EH (cell line): Measurements from ENCODE around the gene ENDOV.

Experiments used
- DNase-seq: peaks from one replicate; pipeline ENCODE4 v3.0.0-alpha.2; 2015; ENCODE audit warnings: low read depth

The ENDOV gene

GRCh38 chr17:80414803-80415625 is at the start of gene ENDOV:
Gene ENDOV, plus strand, starts transcription at chr17:80415167. Its CDS starts 28 bp downstream, at chr17:80415195.
- peak; percentile 92 for DNase-seq

- DNase-seq: no peak
Observed at GRCh38 chr17:80365983-80366382, 49.0 kb upstream of the ENDOV start.

GRCh38 chr17:80367503-80367902 is 47.5 kb upstream of the ENDOV start:
- no peak for DNase-seq

GRCh38 chr17:80371196-80371595 is 43.8 kb upstream of the ENDOV start:
- no peak for DNase-seq

GRCh38 chr17:80372456-80372855 is 42.5 kb upstream of the ENDOV start:
- no peak for DNase-seq

- DNase-seq: no peak
Observed at GRCh38 chr17:80372922-80373570, 41.9 kb upstream of the ENDOV start.

GRCh38 chr17:80374039-80374731 is 40.8 kb upstream of the ENDOV start:
- no peak for DNase-seq

- no peak for DNase-seq
Observed at GRCh38 chr17:80374732-80375585, 40.0 kb upstream of the ENDOV start.

GRCh38 chr17:80376531-80376930 is 38.4 kb upstream of the ENDOV start:
- DNase-seq: no peak

GRCh38 chr17:80377798-80378197 is 37.2 kb upstream of the ENDOV start:
- no peak for DNase-seq

GRCh38 chr17:80379348-80379747 is 35.6 kb upstream of the ENDOV start:
- no peak for DNase-seq

- DNase-seq: no peak
Observed at GRCh38 chr17:80380068-80380467, 34.9 kb upstream of the ENDOV start.

GRCh38 chr17:80380555-80381002 is 34.4 kb upstream of the ENDOV start:
- no peak for DNase-seq

- DNase-seq: no peak
Observed at GRCh38 chr17:80381416-80381923, 33.5 kb upstream of the ENDOV start.

GRCh38 chr17:80382446-80382845 is 32.5 kb upstream of the ENDOV start:
- DNase-seq: no peak

GRCh38 chr17:80382956-80383355 is 32.0 kb upstream of the ENDOV start:
- DNase-seq: no peak

GRCh38 chr17:80384078-80384960 is 30.6 kb upstream of the ENDOV start:
- DNase-seq: no peak

GRCh38 chr17:80385046-80385445 is 29.9 kb upstream of the ENDOV start:
- DNase-seq: no peak

- no peak for DNase-seq
Observed at GRCh38 chr17:80386341-80386740, 28.6 kb upstream of the ENDOV start.

GRCh38 chr17:80387071-80387470 is 27.9 kb upstream of the ENDOV start:
- DNase-seq: no peak

GRCh38 chr17:80388175-80388574 is 26.8 kb upstream of the ENDOV start:
- DNase-seq: no peak
